ENCODE measurements around the gene RAMAC.

The RAMAC gene

GRCh38 chr15:83011271-83012075, 25.5 kb downstream of the RAMAC start, which contains the start of gene C15orf40:
C15orf40 (minus strand) TSS chr15:83011639; CDS start chr15:83011607, 32 bp downstream.
- no peaks in the 10 kb centered on the region for H3F3A ChIP-seq (ENCODE audit: insufficient read depth, low read length)
- no peaks in the 10 kb centered on the region for H3K9me2 ChIP-seq (ENCODE audit: low read depth, low read length)
- peak within 1 kb of the TSS; percentile 83 for H3K4me3 ChIP-seq (ENCODE audit: low read depth, low read length, poor library complexity, severe bottlenecking)
- no peaks in the 10 kb centered on the region for H3K27me3 ChIP-seq (ENCODE audit: insufficient read depth, low read length)
- peak within 1 kb of the TSS; percentile 79 for H3K4me2 ChIP-seq (ENCODE audit: low read length)
- no peak within 1 kb of the TSS for H2AFZ ChIP-seq (ENCODE audit: low read length)
- peaks cover 37% of the 10 kb centered on the region for H3K36me3 ChIP-seq (ENCODE audit: insufficient read depth, low read length)
- TF ChIP-seq EZH2 (IDR thresholded peaks at IDR 0.05; ENCODE audit: borderline replicate concordance, low read length) (no peak), CTCF (IDR thresholded peaks at IDR 0.05; ENCODE audit: low read length) (peak; percentile 75)
- H3K27ac ChIP-seq (ENCODE audit: low read depth, low read length, poor library complexity, severe bottlenecking), result peak within 1 kb of the TSS; percentile 49
- no peaks in the 10 kb centered on the region for H4K20me1 ChIP-seq (ENCODE audit: insufficient read depth, low read length)
- H3K4me1 ChIP-seq (ENCODE audit: insufficient read depth, low read length, severe bottlenecking), result peaks cover 40% of the 10 kb centered on the region
- no peaks in the 10 kb centered on the region for H3K9me3 ChIP-seq (ENCODE audit: low read length)
- no peaks in the 10 kb centered on the region for H3K79me2 ChIP-seq (ENCODE audit: insufficient read depth, low read length)
- H3K9ac ChIP-seq (ENCODE audit: low read length), result peak within 1 kb of the TSS; percentile 78

GRCh38 chr15:83012076-83012426, 26.0 kb downstream of the RAMAC start:
- TF ChIP-seq EZH2 (IDR thresholded peaks at IDR 0.05; ENCODE audit: borderline replicate concordance, low read length) (no peak), CTCF (IDR thresholded peaks at IDR 0.05; ENCODE audit: low read length) (no peak)
- no peaks in the 10 kb centered on the region for H3K27me3 ChIP-seq (ENCODE audit: insufficient read depth, low read length)
- peaks cover 37% of the 10 kb centered on the region for H3K36me3 ChIP-seq (ENCODE audit: insufficient read depth, low read length)
- no peaks in the 10 kb centered on the region for H3K79me2 ChIP-seq (ENCODE audit: insufficient read depth, low read length)
- H3K9ac ChIP-seq (ENCODE audit: low read length), result peak overlapping the region; percentile 78
- no peaks in the 10 kb centered on the region for H4K20me1 ChIP-seq (ENCODE audit: insufficient read depth, low read length)
- H2AFZ ChIP-seq (ENCODE audit: low read length), result no peak overlapping the region
- H3K9me3 ChIP-seq (ENCODE audit: low read length), result no peaks in the 10 kb centered on the region
- H3K4me1 ChIP-seq (ENCODE audit: insufficient read depth, low read length, severe bottlenecking), result peaks cover 40% of the 10 kb centered on the region
- peak overlapping the region; percentile 83 for H3K4me3 ChIP-seq (ENCODE audit: low read depth, low read length, poor library complexity, severe bottlenecking)
- no peaks in the 10 kb centered on the region for H3K9me2 ChIP-seq (ENCODE audit: low read depth, low read length)
- H3K4me2 ChIP-seq (ENCODE audit: low read length), result peak overlapping the region; percentile 79
- peak overlapping the region; percentile 31 for H3K27ac ChIP-seq (ENCODE audit: low read depth, low read length, poor library complexity, severe bottlenecking)
- H3F3A ChIP-seq (ENCODE audit: insufficient read depth, low read length), result no peaks in the 10 kb centered on the region

- Histone ChIP-seq H3K9ac (ENCODE audit: low read length) (no peak overlapping the region; the same call in 1 of the 2 replicates), H3K36me3 (ENCODE audit: insufficient read depth, low read length) (peaks cover 39% of the 10 kb centered on the region), H3K4me3 (ENCODE audit: low read depth, low read length, poor library complexity, severe bottlenecking) (peak overlapping the region; percentile 83), H3K4me1 (ENCODE audit: insufficient read depth, low read length, severe bottlenecking) (peaks cover 40% of the 10 kb centered on the region), H3K9me2 (ENCODE audit: low read depth, low read length) (no peaks in the 10 kb centered on the region), H3K79me2 (ENCODE audit: insufficient read depth, low read length) (no peaks in the 10 kb centered on the region), H4K20me1 (ENCODE audit: insufficient read depth, low read length) (no peaks in the 10 kb centered on the region), H3F3A (ENCODE audit: insufficient read depth, low read length) (no peaks in the 10 kb centered on the region; the same call in 1 of the 2 replicates), H2AFZ (ENCODE audit: low read length) (no peak overlapping the region), H3K9me3 (ENCODE audit: low read length) (no peaks in the 10 kb centered on the region), H3K4me2 (ENCODE audit: low read length) (peak overlapping the region; percentile 79), H3K27ac (ENCODE audit: low read depth, low read length, poor library complexity, severe bottlenecking) (no peak overlapping the region), H3K27me3 (ENCODE audit: insufficient read depth, low read length) (no peaks in the 10 kb centered on the region)
- TF ChIP-seq CTCF (IDR thresholded peaks at IDR 0.05; ENCODE audit: low read length), result no peak
- no peak for TF ChIP-seq EZH2 (IDR thresholded peaks at IDR 0.05; ENCODE audit: borderline replicate concordance, low read length)
These were observed 26.6 kb downstream of the RAMAC start for GRCh38 chr15:83012636-83013035.

Measured in OCI-LY1 (cell line).